Superior temporal gyrus (tissue), 1 donor: ENCODE results near the gene INMT.

Experiments used
- DNase-seq: peaks from one replicate; pipeline ENCODE4 v3.0.0-alpha.2; 2016; ENCODE audit errors: extremely low spot score

The INMT gene

GRCh38 chr7:30785786-30786185, 33.9 kb downstream of the INMT start:
- DNase-seq: no peak

DNA sequence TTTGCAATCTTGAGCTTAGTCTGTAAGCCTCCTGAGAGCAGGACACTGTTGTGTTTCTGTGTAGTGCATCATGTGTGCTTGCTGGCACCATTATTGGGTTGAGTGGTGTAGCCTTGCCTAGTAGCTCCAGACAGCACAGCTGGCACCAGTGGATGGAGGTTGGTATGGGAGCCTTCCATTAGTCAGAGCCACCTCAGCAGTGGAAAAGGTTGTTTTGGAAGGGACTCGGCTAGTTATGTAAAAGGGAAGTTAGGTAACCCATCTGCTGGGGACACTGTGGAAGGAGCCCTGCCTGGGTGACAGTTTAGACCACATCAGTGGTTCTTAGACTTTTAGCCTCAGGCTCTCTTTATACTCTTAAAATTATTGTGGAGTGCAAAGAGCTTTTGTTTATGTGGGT, 35.6 kb downstream of the INMT start:
- DNase-seq: no peak

DNA sequence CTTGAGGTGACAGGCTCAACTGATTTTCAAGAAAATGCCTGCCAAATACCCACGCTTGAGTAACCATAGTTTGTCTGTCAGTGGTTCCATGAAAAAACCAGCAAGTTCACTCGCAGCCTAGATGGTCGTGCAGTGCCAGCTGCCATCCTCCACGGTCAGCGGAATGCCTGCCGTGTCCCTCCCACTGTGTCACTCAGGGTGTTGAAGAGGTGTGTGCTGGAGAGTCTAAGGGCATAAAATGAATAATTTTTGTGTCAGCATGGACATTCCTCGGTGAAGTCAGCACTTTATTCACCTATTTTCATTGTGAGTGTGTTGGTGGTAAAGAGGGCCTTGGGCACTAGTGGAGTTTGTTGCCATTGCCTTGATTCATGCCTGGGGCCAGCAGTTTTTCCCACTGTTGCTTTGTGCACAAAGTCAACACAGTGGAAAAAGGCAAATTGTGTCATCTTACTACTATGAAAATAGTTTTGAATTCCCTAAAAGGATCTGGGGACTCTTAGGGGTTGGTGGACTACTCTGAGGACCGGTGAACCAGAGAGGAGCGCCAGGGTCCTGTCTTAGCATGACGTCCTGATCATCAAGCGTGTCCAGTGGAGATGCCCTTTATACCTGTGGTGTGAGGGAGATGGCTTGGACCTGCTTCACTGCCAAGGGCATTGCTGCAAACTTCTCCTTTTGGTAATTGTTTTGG, 36.9 kb downstream of the INMT start:
- DNase-seq: no peak

DNA sequence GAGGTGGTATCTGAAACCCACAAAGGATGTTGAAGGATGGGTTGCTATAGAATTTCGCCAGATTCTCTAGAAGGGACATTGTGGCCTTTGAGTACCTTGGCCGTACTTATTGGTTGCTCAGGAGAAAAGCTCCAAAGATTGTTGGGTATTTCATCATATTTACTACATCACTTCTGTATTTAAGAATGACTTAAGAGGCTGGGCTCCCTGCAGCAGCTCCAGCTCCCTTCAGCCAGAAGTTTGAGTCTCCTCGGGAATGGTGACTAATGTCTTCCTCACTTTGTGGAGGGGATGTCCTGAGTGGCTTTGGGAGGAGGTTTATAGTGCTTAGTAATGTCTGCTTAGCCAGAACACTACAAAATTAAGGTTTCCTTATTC, 37.4 kb downstream of the INMT start:
- DNase-seq: no peak

DNA sequence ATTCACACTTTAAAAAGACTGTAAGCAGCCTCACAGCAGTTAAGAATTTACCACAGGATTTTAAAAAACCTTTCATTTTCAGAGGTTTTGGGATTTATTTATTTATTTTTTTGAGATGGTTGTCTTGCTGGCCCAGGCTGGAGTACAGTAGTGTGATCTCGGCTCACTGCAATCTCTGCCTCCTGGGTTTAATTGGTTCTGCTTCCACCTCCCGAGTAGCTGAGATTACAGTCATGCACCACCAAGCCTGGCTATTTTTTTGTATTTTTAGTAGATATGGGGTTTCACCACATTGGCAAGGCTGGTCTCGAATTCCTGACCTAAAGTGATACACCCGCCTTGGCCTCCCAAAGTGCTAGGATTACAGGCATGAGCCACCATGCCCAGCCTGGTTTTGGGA, 38.4 kb downstream of the INMT start:
- DNase-seq: no peak

DNA sequence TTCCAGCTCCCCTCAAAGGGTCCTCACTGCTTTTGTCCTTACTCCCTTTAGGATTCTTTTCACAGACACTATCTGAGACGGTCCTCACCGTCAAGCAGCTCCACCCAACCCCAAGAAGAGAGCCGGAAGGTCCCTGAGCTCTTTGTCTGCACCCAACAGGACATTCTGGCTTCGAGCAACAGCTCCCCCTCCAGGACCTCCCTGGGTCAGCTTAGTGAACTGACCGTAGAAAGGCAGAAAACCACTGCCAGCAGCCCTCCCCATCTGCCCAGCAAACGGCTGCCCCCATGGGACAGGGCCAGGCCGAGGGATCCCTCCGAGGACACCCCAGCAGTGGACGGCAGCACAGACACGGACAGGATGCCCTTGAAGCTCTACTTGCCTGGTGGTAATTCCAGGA, 39.2 kb downstream of the INMT start:
- DNase-seq: no peak

DNA sequence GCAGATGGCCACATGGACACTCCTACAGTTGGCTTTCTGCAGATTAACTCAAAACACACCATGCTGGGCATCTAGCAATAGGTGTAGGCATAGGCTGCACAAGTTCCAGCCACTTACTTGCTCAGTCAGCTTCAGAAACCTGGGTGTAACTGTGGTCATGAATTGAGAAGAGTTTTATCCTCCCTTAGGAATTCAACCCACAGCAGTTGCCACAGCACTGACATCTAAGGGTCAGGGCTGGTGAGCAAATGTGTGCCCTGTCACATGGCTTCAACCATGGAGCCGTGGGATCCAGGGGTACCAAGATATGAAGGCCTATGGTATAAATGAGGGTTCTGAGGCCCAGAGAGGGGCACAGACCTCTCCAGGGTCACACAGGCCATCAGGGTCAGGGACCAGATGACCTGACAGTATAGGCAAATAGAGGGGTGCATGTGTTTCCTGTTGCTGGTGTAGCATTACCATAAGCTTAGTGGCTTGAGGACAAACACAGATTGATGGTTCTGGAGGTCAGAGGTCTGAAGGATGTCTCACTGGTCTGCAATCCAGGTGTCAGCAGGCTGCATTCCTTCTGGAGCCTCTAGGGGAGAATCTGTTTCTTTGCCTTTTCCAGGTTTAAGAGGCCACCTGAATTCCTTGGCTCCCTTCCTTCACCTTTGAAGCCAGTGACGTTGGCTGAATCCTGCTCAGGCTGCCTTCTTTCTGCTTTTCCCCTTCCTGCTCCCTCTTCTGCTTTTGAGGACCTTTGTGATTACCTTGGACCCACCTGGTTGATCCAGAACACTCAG, 43.4 kb downstream of the INMT start:
- DNase-seq: no peak

DNA sequence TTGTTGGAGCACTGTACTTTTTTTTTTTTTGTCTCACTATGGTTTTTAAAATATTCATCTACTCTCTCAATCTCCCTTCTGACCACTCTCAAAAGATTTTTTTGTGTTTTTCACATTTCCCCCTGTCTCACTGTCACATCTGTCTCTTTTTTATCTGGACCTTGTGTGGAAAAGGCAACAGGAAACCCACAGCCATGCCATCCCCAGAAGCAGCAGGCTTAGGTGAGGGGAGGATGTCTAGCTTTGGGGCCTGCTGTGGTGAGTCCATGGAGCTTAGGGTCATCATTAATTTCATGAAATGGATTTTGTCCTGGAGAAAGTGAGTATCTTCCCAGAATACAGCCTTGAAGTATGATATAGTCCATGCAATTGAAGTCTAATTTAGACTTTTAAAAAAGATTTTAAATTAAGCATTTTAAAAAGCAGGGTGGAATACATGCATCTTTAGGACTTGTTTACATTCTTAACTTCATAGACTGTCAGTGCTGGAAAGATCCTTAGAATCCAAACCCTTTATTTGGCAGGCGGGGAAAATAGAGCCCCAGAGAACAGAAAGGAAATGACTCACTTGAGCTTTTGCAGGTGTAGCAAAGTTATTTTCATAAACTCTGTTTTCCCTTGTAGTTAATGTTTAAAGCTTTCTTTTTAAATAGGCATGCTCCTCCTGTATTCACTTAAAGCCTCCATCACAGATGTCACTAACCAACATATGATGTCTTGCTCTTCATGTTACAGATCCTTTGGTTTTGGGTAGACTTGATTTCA, 44.4 kb downstream of the INMT start:
- DNase-seq: no peak

DNA sequence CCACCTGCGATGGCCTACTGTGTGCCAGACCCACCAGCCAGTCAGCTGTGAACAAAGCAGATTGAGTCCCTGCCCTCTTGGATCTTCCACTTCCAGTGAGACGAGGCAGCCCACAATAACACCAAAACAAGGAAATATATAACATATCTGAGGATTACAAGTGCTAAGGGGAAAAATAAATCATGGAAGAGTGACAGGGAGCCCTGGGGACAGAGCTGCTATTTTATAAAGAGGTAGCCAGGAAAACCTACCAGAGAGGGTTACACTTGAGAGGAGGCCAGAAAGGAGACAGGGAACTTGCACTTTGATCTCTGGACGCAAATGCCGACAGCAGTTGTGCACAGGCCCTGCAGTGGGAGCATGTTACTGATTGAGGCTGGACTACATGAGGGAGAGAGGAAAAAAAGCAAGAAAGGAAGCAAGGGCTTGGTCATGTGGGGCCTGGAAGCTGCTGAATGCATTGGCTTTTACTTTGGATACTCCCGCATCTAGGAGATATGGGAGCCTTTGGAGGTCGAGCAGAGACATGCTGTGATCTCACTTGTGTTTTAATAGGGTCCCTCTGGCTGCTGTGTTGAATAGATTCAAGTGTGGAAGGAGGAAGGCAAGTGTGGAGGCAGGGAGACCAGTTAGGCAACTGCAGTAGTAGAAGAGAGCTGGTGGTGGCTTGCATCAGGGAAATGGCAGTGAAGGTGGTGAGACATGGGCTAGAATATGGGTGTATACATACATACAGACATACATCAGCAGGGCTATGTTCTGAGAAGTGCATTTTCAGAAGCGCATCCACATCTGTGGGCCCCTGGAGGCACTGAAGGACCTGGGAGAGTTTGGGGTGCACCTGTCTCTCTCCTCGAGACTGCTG, 45.5 kb downstream of the INMT start:
- no peak for DNase-seq

DNA sequence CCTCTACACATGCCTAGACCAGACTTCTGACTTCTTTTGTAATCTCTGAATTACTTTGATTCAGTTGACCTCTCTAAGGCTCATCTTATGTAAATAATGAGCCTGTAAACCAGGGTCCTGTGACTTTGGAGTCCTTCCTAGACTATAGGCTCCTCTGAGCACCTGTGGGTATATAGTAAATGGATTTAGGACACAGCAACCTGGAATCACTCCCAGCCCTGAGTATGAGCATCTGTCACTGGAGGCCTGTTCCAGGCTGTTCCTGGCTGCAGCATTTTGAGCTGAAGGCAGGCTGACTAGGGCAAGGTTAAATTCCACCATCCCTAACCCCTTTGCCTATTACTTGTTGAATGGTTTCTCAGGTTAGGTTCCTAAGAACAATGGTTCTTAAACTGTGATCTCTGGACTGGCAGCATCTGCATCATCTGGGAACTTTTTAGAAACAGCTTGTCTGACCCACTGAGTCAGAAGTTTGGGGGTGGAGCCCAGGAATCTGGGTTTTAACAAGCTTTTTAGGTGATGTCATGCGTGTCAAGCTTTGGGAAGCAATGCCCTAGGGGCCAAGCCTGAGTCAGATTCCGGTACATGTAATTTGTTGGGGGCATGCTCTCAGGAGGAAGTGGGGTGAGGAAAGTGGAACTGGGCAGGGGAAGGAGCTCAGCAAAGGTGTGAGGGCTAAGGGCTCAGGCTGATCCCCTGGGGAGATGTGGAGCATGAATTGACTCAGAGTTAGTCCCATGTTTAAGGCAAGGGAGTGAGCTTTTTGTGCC, 47.5 kb downstream of the INMT start:
- no peak for DNase-seq

DNA sequence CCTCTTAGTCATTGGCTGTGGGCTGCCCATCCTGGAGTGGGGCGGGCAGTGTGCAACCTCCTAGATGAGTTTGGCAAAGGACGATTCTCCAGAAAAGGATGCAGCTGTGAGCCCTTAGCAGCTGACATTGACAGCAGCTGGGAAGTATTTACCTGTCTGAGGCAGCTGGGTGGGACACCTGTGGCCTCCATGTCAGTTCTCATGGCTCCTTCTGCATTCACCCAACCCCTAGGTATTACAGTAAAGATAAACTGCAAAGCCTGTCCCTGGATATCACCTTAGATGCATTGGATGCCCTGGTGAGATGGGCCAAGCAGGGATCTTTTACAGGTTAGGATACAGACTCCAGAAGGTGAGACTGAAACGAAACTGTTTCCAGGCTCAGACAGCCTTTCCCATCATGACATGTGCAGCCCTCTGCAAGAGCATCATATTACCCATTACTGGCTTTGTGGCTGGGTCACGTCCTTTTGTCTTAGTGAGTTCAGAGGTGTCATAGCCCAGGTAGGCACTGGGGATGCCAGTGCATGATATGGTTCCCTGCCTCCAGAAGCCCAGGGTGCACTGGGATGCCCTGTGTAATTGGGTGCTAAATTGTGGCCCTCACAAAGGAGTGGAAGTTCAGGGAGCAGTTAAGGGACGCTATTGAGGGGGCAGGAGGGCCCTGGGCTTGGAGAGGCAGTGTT, 48.2 kb downstream of the INMT start:
- DNase-seq: no peak

- DNase-seq: peak; percentile 96
Observed at GRCh38 chr7:30800785-30801252, 48.9 kb downstream of the INMT start.

DNA sequence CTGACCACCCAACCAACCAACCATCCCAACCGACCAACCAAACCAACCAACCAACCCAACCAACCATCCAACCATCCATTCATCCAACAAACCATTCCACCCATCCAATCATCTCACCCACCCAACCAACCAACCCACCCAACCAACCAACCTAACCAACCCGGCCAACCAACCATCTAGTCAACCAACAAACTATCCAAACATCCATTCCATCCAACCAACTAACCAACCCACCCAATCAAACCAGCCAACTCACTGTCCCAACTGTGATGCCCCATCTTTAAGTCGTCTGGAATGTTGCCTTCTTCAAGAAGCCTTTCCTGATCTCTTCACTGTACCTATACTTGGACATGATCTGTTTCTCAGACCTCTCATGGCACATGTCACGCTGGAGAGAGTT, 50.9 kb downstream of the INMT start:
- no peak for DNase-seq

- no peak for DNase-seq
Observed at GRCh38 chr7:30804078-30804661, 52.2 kb downstream of the INMT start.

DNA sequence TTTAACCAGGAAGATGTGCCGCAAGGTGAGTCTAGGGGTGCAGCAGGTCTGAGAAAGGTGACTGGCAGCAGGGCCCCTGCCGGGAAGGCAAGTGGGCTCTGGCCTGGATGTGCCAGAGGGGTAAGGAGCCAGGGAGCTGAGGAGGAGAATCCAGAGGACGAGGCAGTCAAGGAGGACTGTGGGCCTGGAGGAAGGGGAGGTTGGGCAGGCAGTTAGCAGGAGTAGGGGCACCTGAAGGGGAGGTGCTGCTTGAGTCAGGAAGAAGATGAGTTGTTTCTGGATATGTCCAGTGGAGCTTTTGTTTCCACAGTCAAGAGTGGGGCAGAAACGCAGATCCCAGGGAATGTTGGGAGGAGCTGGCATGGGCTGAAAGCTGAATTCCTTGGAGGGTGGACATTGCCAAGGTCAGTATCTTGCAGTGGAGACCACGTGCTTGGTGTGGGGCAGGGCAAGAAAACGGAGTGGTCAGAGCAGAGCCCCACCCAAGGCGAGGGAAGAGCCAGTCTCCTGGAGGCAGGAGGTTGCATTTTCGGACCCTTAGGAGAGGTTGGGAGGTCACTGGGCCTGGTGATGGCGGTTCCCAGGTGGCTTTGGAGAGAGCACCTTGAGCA, 53.3 kb downstream of the INMT start:
- DNase-seq: no peak

DNA sequence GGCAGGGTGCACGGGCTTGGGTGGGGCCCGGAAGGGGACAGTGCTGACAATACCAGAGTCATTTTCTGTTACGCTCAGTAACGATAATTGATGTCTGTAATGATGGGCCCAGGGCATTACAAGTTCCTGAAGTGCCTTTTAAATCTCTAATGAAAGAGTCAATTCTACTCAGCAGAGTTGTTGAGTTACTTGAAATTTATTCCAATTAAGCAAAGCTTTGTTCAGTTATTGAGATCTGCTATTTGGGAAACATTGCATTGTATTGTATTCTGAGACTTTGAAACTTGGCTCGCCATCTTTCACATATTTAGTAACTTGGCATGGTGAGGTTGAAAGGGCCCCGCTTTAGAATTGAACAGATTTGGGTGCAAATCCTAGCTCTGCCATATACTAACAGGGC, 54.0 kb downstream of the INMT start:
- DNase-seq: no peak
